ENCODE data around the gene SERINC3. TPM values are rescaled to one million over a fixed set of nuclear protein-coding genes. Genes with fewer than 3 reads are reported as not detected.

Gene SERINC3
- total and polyA plus RNA-seq, 2 donors (not counting 1 experiment from before 2014, with no cell fraction given), result 31.4 to 51.6 TPM

DNA sequence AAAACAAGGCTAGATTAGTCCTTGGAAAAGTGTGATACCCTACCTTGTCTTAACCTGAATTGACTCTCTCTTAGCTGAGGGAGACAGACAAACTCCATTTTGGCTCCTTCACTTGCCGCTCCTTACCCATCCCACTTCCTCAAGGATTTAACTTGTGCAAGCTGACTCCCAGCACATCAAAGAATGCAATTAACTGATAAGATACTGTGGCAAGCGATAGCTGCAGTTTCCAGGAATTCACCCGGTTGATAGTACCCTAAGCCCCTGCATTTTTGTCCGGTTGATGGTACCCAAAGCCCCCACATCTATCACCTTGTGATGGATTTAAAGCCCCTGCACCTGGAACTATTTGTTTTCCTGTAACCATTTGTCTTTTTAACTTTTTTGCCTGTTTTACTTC lies 1.9 kb upstream of the SERINC3 start:
- H3K4me1 Mint-ChIP-seq, result peaks cover 39% of the 10 kb centered on the region
- Histone ChIP-seq H3K4me2 (replicated peaks; ENCODE audit: low read depth, low read length, poor library complexity, severe bottlenecking) (no peak overlapping the region), H3K36me3 (replicated peaks in 1 of 2; ENCODE audit: control extremely low read depth in 1 of 2, control insufficient read depth in 1 of 2, extremely low read depth in 1 of 2, insufficient read depth in 2 of 2, low read length in 1 of 2) (no peaks in the 10 kb centered on the region), H3K27ac (ENCODE audit: low read length in 2 of 2) (no peak overlapping the region), H4K20me1 (ENCODE audit: control insufficient read depth, insufficient read depth, low read length, poor library complexity, severe bottlenecking) (no peaks in the 10 kb centered on the region), H3K4me1 (ENCODE audit: control insufficient read depth in 2 of 2, insufficient read depth in 2 of 2, low read length in 2 of 2) (peaks cover 18 to 25% of the 10 kb centered on the region in 2 donors), H3K4me3 (ENCODE audit: control extremely low read depth in 1 of 5, extremely low read depth in 1 of 5, insufficient read depth in 1 of 5, low read depth in 2 of 5, low read length in 4 of 5) (no peak overlapping the region), H3K9ac (ENCODE audit: low read length) (no peak overlapping the region), H3K9me3 (ENCODE audit: control extremely low read depth in 1 of 3, control insufficient read depth in 2 of 3, insufficient read depth in 1 of 3, low read length in 2 of 3) (no peaks in the 10 kb centered on the region), H3K27me3 (replicated peaks in 1 of 4; ENCODE audit: control extremely low read depth in 1 of 4, control insufficient read depth in 3 of 4, insufficient read depth in 4 of 4, low read length in 3 of 4) (no peaks in the 10 kb centered on the region), H2AFZ (ENCODE audit: insufficient read depth, low read depth, low read length, poor library complexity, severe bottlenecking) (peak overlapping the region; percentile 50), H3K79me2 (ENCODE audit: control insufficient read depth, insufficient read depth, low read length) (peaks cover 64% of the 10 kb centered on the region)
- 85% methylated on average over 4 of the region's 4 CpGs for WGBS (ENCODE audit: insufficient coverage)
- no peak for ATAC-seq (ENCODE audit: low read depth)
- TF ChIP-seq, protein P1, sequence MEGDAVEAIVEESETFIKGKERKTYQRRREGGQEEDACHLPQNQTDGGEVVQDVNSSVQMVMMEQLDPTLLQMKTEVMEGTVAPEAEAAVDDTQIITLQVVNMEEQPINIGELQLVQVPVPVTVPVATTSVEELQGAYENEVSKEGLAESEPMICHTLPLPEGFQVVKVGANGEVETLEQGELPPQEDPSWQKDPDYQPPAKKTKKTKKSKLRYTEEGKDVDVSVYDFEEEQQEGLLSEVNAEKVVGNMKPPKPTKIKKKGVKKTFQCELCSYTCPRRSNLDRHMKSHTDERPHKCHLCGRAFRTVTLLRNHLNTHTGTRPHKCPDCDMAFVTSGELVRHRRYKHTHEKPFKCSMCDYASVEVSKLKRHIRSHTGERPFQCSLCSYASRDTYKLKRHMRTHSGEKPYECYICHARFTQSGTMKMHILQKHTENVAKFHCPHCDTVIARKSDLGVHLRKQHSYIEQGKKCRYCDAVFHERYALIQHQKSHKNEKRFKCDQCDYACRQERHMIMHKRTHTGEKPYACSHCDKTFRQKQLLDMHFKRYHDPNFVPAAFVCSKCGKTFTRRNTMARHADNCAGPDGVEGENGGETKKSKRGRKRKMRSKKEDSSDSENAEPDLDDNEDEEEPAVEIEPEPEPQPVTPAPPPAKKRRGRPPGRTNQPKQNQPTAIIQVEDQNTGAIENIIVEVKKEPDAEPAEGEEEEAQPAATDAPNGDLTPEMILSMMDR (IDR thresholded peaks at IDR 0.05), result no peak
- TF ChIP-seq EZH2 (IDR thresholded peaks at IDR 0.05; ENCODE audit: borderline replicate concordance, insufficient read depth, low read depth, low read length, poor library complexity, severe bottlenecking), result no peak
- intact Hi-C loops (cut with micrococcal nuclease), result loop anchor here (2.0 to 5.0 kb wide), 3 partner anchors 87 to 444 kb away; partner anchors contain the start of gene STK4
- peaks cover 3% of the 10 kb centered on the region for H3K27me3 Mint-ChIP-seq
- DNase-seq, result no peak
- H3K4me3 Mint-ChIP-seq, result no peak overlapping the region
- no peak overlapping the region for H3K27ac Mint-ChIP-seq
- ChIA-PET POLR2A (no interaction called here), CTCF (interaction anchor here (1.4 to 2.0 kb wide), 2 partner anchors 62 to 85 kb away, joined by 5 to 6 read pairs; no protein-coding TSS in a partner anchor)
- H3K9me3 Mint-ChIP-seq (ENCODE audit: insufficient read depth), result no peaks in the 10 kb centered on the region

DNA sequence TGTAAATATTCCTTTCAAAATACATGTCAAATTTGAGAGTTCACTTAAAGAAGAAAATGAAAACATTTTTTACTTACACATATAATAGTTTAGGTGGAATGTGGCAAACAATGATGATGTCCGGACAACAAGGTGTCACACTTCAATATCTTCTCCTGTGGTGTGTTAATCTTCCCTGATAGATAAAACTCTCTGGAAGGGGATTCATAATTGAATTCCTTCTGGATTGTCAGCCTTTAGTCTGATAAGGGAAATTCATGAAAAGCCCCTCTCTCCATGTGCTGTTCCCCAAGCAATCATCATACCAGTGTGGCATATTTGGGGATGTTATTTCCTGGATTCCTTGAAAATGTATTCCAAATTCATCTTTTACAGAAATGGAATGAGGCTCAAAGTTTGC lies 971 bp upstream of the SERINC3 start:
- Histone ChIP-seq H3K27me3 (replicated peaks in 1 of 4; ENCODE audit: control extremely low read depth in 1 of 4, control insufficient read depth in 3 of 4, insufficient read depth in 4 of 4, low read length in 3 of 4) (no peaks in the 10 kb centered on the region), H3K36me3 (replicated peaks in 1 of 2; ENCODE audit: control extremely low read depth in 1 of 2, control insufficient read depth in 1 of 2, extremely low read depth in 1 of 2, insufficient read depth in 2 of 2, low read length in 1 of 2) (no peaks in the 10 kb centered on the region), H3K9ac (ENCODE audit: low read length) (peak overlapping the region; percentile 93), H3K4me2 (replicated peaks; ENCODE audit: low read depth, low read length, poor library complexity, severe bottlenecking) (peak overlapping the region; percentile 78), H2AFZ (ENCODE audit: insufficient read depth, low read depth, low read length, poor library complexity, severe bottlenecking) (peak overlapping the region; percentile 50), H3K4me1 (ENCODE audit: control insufficient read depth in 2 of 2, insufficient read depth in 2 of 2, low read length in 2 of 2) (peaks cover 18 to 25% of the 10 kb centered on the region in 2 donors), H3K79me2 (ENCODE audit: control insufficient read depth, insufficient read depth, low read length) (peaks cover 73% of the 10 kb centered on the region), H3K4me3 (ENCODE audit: control extremely low read depth in 1 of 5, extremely low read depth in 1 of 5, insufficient read depth in 1 of 5, low read depth in 2 of 5, low read length in 4 of 5) (peak overlapping the region in 1 of 5 experiments; percentile 93), H3K9me3 (ENCODE audit: control extremely low read depth in 1 of 3, control insufficient read depth in 2 of 3, insufficient read depth in 1 of 3, low read length in 2 of 3) (no peaks in the 10 kb centered on the region), H3K27ac (ENCODE audit: low read length in 2 of 2) (peak overlapping the region; percentile 94 to 95), H4K20me1 (ENCODE audit: control insufficient read depth, insufficient read depth, low read length, poor library complexity, severe bottlenecking) (peaks cover 3% of the 10 kb centered on the region)
- ChIA-PET POLR2A (interaction anchor here (0.6 kb wide), 2 partner anchors 74 to 87 kb away, joined by 6 to 9 read pairs; no protein-coding TSS in a partner anchor), CTCF (interaction anchor here (0.5 to 2.0 kb wide), 4 partner anchors 63 to 88 kb away, joined by 3 to 6 read pairs (median 4); no protein-coding TSS in a partner anchor)
- DNase-seq (no peak), ATAC-seq (ENCODE audit: low read depth) (no peak)
- Mint-ChIP-seq H3K27ac (peak overlapping the region; percentile 6), H3K27me3 (peaks cover 3% of the 10 kb centered on the region), H3K4me1 (peaks cover 41% of the 10 kb centered on the region), H3K4me3 (peak overlapping the region; percentile 97), H3K9me3 (ENCODE audit: insufficient read depth) (no peaks in the 10 kb centered on the region)
- intact Hi-C loops (cut with micrococcal nuclease), result loop anchor here (1.0 to 5.0 kb wide), 8 partner anchors 8 to 444 kb away; partner anchors contain the start of genes STK4, TTPAL and YWHAB
- WGBS (ENCODE audit: insufficient coverage), result no CpG with 5 or more reads among the region's 1 CpG
- TF ChIP-seq, protein P1 (IDR thresholded peaks at IDR 0.05), result no peak
- TF ChIP-seq EZH2 (IDR thresholded peaks at IDR 0.05; ENCODE audit: borderline replicate concordance, insufficient read depth, low read depth, low read length, poor library complexity, severe bottlenecking), result no peak

Measured in B cell (primary cell).